ENCODE data around the gene OR1J2. TPM values are rescaled to one million over a fixed set of nuclear protein-coding genes. Genes with fewer than 3 reads are reported as not detected.

The OR1J2 gene
- total and polyA plus RNA-seq, 2 experiments from 2014 or later, result not detected

- H3K9me3 ChIP-seq (ENCODE audit: low read depth), result peaks cover 3% of the 10 kb centered on the region
- no peak overlapping the region for H3K27ac ChIP-seq
- no peak for DNase-seq (ENCODE audit: low read depth in 1 of 2, low spot score in 1 of 2)
Measured at GRCh38 chr9:122474561-122474960, 36.0 kb upstream of the OR1J2 start.

DNA sequence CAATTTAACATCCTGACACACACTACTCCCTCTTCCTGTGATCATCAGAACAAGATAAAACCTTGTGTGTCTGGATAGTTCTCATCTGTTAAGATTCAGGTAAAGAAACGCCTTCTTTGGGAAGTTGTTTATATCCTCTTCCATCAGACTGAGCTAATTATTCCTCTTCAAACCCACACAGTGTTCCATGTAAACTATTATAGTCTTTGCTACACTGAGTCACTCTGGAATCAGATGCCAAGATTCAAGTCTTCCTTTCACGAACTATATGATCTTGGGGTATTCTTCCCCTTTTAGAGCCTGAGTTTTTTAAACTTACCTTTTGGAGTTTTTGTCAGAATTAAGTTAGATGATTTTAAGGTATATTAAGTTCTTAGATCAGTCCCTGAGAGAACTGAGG lies 34.9 kb upstream of the OR1J2 start:
- Histone ChIP-seq H3K36me3 (no peaks in the 10 kb centered on the region), H3K27me3 (no peaks in the 10 kb centered on the region), H3K4me1 (ENCODE audit: low read depth) (no peaks in the 10 kb centered on the region), H3K4me3 (no peak overlapping the region), H3K9me3 (ENCODE audit: low read depth) (peaks cover 3% of the 10 kb centered on the region), H3K27ac (no peak overlapping the region)
- TF ChIP-seq, protein P1, sequence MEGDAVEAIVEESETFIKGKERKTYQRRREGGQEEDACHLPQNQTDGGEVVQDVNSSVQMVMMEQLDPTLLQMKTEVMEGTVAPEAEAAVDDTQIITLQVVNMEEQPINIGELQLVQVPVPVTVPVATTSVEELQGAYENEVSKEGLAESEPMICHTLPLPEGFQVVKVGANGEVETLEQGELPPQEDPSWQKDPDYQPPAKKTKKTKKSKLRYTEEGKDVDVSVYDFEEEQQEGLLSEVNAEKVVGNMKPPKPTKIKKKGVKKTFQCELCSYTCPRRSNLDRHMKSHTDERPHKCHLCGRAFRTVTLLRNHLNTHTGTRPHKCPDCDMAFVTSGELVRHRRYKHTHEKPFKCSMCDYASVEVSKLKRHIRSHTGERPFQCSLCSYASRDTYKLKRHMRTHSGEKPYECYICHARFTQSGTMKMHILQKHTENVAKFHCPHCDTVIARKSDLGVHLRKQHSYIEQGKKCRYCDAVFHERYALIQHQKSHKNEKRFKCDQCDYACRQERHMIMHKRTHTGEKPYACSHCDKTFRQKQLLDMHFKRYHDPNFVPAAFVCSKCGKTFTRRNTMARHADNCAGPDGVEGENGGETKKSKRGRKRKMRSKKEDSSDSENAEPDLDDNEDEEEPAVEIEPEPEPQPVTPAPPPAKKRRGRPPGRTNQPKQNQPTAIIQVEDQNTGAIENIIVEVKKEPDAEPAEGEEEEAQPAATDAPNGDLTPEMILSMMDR (IDR thresholded peaks at IDR 0.05; ENCODE audit: low read depth, low read length), result no peak
- DNase-seq (ENCODE audit: low read depth in 1 of 2, low spot score in 1 of 2), result no peak

More at GRCh38 chr9:122474561-122474960, 36.0 kb upstream of the OR1J2 start:
- H3K36me3 ChIP-seq, result no peaks in the 10 kb centered on the region
- H3K4me1 ChIP-seq (ENCODE audit: low read depth), result no peaks in the 10 kb centered on the region
- no peak overlapping the region for H3K4me3 ChIP-seq
- TF ChIP-seq, protein P1 (IDR thresholded peaks at IDR 0.05; ENCODE audit: low read depth, low read length), result no peak
- no peaks in the 10 kb centered on the region for H3K27me3 ChIP-seq

- Histone ChIP-seq H3K4me1 (ENCODE audit: low read depth) (no peaks in the 10 kb centered on the region), H3K27me3 (no peaks in the 10 kb centered on the region), H3K9me3 (ENCODE audit: low read depth) (peaks cover 3% of the 10 kb centered on the region), H3K4me3 (no peak overlapping the region), H3K27ac (no peak overlapping the region), H3K36me3 (no peaks in the 10 kb centered on the region)
- DNase-seq (ENCODE audit: low read depth in 1 of 2, low spot score in 1 of 2), result no peak
- TF ChIP-seq, protein P1 (IDR thresholded peaks at IDR 0.05; ENCODE audit: low read depth, low read length), result no peak
Measured at GRCh38 chr9:122477346-122477745, 33.3 kb upstream of the OR1J2 start.

DNA sequence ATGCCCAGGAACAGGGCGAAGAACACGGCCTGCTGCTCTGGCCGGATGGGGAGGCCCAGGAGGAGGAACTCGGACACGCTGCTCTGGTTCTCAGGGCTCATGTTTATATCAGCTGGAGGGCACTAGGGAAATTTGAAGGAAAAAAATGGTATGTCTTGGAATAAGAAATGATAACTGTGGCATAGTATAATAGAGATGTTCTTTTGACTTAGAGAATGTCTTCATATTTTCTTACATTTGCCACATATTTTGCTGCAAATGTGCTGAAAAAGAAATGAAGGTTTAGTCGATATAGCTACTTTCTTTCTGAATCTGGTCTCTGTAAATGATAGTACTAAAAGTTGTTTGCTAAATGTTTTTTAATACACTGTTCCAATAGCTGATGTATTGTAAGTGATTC lies 32.8 kb upstream of the OR1J2 start, which contains the start of gene OR1J1:
Gene OR1J1, minus strand, starts transcription at position 101 of the 400 bp plus-strand sequence. Its CDS starts 0 bp downstream, at position 101.
- Histone ChIP-seq H3K4me3 (no peak within 1 kb of the TSS), H3K27ac (no peak within 1 kb of the TSS), H3K9me3 (ENCODE audit: low read depth) (peaks cover 3% of the 10 kb centered on the region), H3K27me3 (no peaks in the 10 kb centered on the region), H3K4me1 (ENCODE audit: low read depth) (no peaks in the 10 kb centered on the region), H3K36me3 (no peaks in the 10 kb centered on the region)
- DNase-seq (ENCODE audit: low read depth in 1 of 2, low spot score in 1 of 2), result no peak
- TF ChIP-seq, protein P1 (IDR thresholded peaks at IDR 0.05; ENCODE audit: low read depth, low read length), result no peak

DNA sequence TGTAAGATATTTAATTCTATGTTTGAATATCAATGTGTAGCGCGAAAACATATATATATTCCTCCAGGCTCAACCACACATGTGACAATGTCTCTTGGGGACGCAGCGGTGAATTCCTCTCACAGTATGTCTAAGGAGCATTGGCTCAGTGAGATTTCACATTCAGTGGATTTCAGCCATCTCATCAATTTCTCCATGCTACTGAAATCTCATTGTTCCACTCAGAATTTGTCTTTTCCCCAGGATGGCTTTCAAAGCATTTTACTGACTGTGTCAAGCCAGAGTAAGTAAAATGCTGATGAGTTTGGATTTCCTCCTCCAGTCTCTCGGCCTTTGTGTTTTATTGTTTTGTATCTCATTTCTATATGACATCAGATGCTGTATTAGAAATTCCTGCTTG lies 31.5 kb upstream of the OR1J2 start:
- Histone ChIP-seq H3K27ac (no peak overlapping the region), H3K27me3 (no peaks in the 10 kb centered on the region), H3K4me1 (ENCODE audit: low read depth) (no peaks in the 10 kb centered on the region), H3K4me3 (no peak overlapping the region), H3K9me3 (ENCODE audit: low read depth) (peaks cover 3% of the 10 kb centered on the region), H3K36me3 (no peaks in the 10 kb centered on the region)
- TF ChIP-seq, protein P1 (IDR thresholded peaks at IDR 0.05; ENCODE audit: low read depth, low read length), result no peak
- no peak for DNase-seq (ENCODE audit: low read depth in 1 of 2, low spot score in 1 of 2)
